Measurements from ENCODE around the gene EIF2B2. TPM values are rescaled to one million over a fixed set of nuclear protein-coding genes. Genes with fewer than 3 reads are reported as not detected.

Gene EIF2B2
- total RNA-seq, 4 donors from 2014 or later, result 27.3 to 41.9 (median 35.5) TPM

- Histone ChIP-seq H3K36me3 (no peaks in the 10 kb centered on the region), H3K9me3 (no peaks in the 10 kb centered on the region), H3K4me1 (no peaks in the 10 kb centered on the region), H3K27ac (no peak overlapping the region), H3K4me3 (no peak overlapping the region), H3K27me3 (no peaks in the 10 kb centered on the region)
- intact Hi-C loops (cut with DNase I; ENCODE audit: low total_unique reads), result no loop called here
- TF ChIP-seq CTCF (IDR thresholded peaks at IDR 0.05) (no peak), POLR2A (IDR thresholded peaks at IDR 0.05) (no peak)
- no peak for DNase-seq
Measured at GRCh38 chr14:74956027-74956279, 46.8 kb upstream of the EIF2B2 start.

GRCh38 chr14:74956280-74957072 is 46.2 kb upstream of the EIF2B2 start:
- Histone ChIP-seq H3K9me3 (no peaks in the 10 kb centered on the region), H3K36me3 (no peaks in the 10 kb centered on the region), H3K27ac (no peak overlapping the region), H3K4me1 (no peaks in the 10 kb centered on the region), H3K27me3 (no peaks in the 10 kb centered on the region), H3K4me3 (no peak overlapping the region)
- intact Hi-C loops (cut with DNase I; ENCODE audit: low total_unique reads), result no loop called here
- no peak for TF ChIP-seq CTCF (IDR thresholded peaks at IDR 0.05)
- no peak for TF ChIP-seq POLR2A (IDR thresholded peaks at IDR 0.05)
- no peak for DNase-seq

GRCh38 chr14:74959596-74960180 is 43.0 kb upstream of the EIF2B2 start:
- intact Hi-C loops (cut with DNase I; ENCODE audit: low total_unique reads), result no loop called here
- Histone ChIP-seq H3K27ac (no peak overlapping the region), H3K27me3 (no peaks in the 10 kb centered on the region), H3K9me3 (no peaks in the 10 kb centered on the region), H3K4me1 (no peaks in the 10 kb centered on the region), H3K36me3 (no peaks in the 10 kb centered on the region), H3K4me3 (no peak overlapping the region)
- TF ChIP-seq CTCF (IDR thresholded peaks at IDR 0.05) (no peak), POLR2A (IDR thresholded peaks at IDR 0.05) (no peak)
- no peak for DNase-seq

- H3K27ac ChIP-seq, result no peak overlapping the region
- intact Hi-C loops (cut with DNase I; ENCODE audit: low total_unique reads), result no loop called here
- TF ChIP-seq CTCF (IDR thresholded peaks at IDR 0.05), result no peak
- no peak for TF ChIP-seq POLR2A (IDR thresholded peaks at IDR 0.05)
- no peaks in the 10 kb centered on the region for H3K4me1 ChIP-seq
- H3K27me3 ChIP-seq, result no peaks in the 10 kb centered on the region
- DNase-seq, result no peak
- H3K36me3 ChIP-seq, result no peaks in the 10 kb centered on the region
- H3K4me3 ChIP-seq, result no peak overlapping the region
- no peaks in the 10 kb centered on the region for H3K9me3 ChIP-seq
Measured at GRCh38 chr14:74960736-74961135, 42.0 kb upstream of the EIF2B2 start.

- Histone ChIP-seq H3K4me3 (no peak overlapping the region), H3K36me3 (no peaks in the 10 kb centered on the region), H3K27ac (no peak overlapping the region), H3K4me1 (no peaks in the 10 kb centered on the region), H3K27me3 (no peaks in the 10 kb centered on the region), H3K9me3 (no peaks in the 10 kb centered on the region)
- intact Hi-C loops (cut with DNase I; ENCODE audit: low total_unique reads), result no loop called here
- no peak for DNase-seq
- TF ChIP-seq CTCF (IDR thresholded peaks at IDR 0.05) (no peak), POLR2A (IDR thresholded peaks at IDR 0.05) (no peak)
Measured at GRCh38 chr14:74961238-74961911, 41.3 kb upstream of the EIF2B2 start.

All from uterus (tissue), 4 donors.